ENCODE results near the gene PHYKPL. TPM values are rescaled to one million over a fixed set of nuclear protein-coding genes. Genes with fewer than 3 reads are reported as not detected.

Gene PHYKPL
- total RNA-seq, 2 donors from 2014 or later = 22.8 to 34.5 TPM

- Histone ChIP-seq H3K4me3 (peak overlapping the region in 1 of 2 donors; percentile 32), H3K27me3 (no peaks in the 10 kb centered on the region), H3K4me1 (peaks cover 0 to 10% of the 10 kb centered on the region in 2 donors), H3K27ac (no peak overlapping the region), H3K36me3 (no peaks in the 10 kb centered on the region), H3K9me3 (no peaks in the 10 kb centered on the region)
- peak; percentile 74 for DNase-seq (ENCODE audit: low spot score)
- TF ChIP-seq CTCF (IDR thresholded peaks at IDR 0.05) = peak; percentile 89 to 100
Observed at GRCh38 chr5:178163772-178164735, 68.5 kb downstream of the PHYKPL start.

DNA sequence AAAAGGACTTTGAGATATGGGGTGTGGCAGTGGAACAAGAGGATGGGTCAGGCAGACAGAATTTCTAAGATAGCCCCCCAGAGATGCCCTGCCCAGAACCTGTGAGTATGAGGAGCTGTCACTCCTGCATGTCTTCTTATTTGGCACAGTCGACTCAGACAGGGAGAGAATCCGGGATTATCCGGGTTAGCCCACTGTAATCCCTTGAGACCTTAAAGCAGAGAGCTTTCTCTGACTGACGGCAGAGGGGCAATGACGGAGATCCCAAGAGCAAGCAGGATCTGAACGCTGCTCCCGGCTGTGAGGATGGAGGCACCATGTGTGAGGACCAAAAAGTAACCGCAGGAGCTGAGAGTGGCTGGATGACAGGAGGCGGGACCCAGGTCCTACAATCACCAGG lies 70.1 kb downstream of the PHYKPL start:
- Histone ChIP-seq H3K4me3 (no peak overlapping the region), H3K9me3 (no peaks in the 10 kb centered on the region), H3K27ac (no peak overlapping the region), H3K27me3 (no peaks in the 10 kb centered on the region), H3K4me1 (peaks cover 0 to 10% of the 10 kb centered on the region in 2 donors), H3K36me3 (no peaks in the 10 kb centered on the region)
- DNase-seq (ENCODE audit: low spot score) = no peak
- TF ChIP-seq CTCF (IDR thresholded peaks at IDR 0.05) = no peak

DNA sequence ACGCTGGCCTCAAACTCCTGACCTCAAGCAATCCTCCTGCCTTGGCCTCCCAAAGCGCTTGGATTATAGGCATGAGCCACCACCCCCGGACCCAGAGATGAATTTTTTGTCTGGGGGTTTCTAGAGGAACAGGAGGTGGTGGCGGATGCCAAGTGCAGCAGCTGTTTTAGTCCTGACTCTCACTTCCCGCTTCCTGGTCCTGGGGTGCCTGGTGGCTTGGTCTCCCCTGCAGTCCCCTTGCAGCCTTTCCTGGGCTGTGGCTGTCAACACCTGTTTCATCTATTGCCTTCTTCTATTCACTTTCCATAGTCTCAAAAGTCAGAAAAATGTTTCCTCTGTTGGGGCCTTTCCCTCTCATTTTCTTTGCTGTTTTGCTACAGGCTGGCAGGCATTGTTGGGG lies 72.4 kb downstream of the PHYKPL start:
- H3K27me3 ChIP-seq = no peaks in the 10 kb centered on the region
- no peak for DNase-seq (ENCODE audit: low spot score)
- TF ChIP-seq CTCF (IDR thresholded peaks at IDR 0.05) = no peak

More for the DNA sequence above, 72.4 kb downstream of the PHYKPL start:
- Histone ChIP-seq H3K9me3 (no peaks in the 10 kb centered on the region), H3K4me1 (peaks cover 0 to 10% of the 10 kb centered on the region in 2 donors), H3K27ac (no peak overlapping the region), H3K36me3 (no peaks in the 10 kb centered on the region), H3K4me3 (no peak overlapping the region)

Other genes starting within 250 kb of the PHYKPL start
- gene PROP1, start 236.6 kb downstream of the PHYKPL start, total RNA-seq = not detected
- under 1 TPM; 0.24 to 0.85 TPM for gene N4BP3, start 119.3 kb downstream of the PHYKPL start, total RNA-seq
- gene RMND5B, start 101.8 kb downstream of the PHYKPL start, total RNA-seq = 10 to 100 TPM; 28.9 to 31.4 TPM
- 100 to 1,000 TPM; 125 to 151 TPM for gene NHP2, start 78.9 kb downstream of the PHYKPL start, total RNA-seq
- not detected for gene GMCL2, start 45.4 kb downstream of the PHYKPL start, total RNA-seq
- 10 to 100 TPM; 62.4 to 69.1 TPM for gene HNRNPAB, start 28.3 kb downstream of the PHYKPL start, total RNA-seq

All from right atrium auricular region (tissue), 2 donors.